Measurements from ENCODE around the gene LRRC38. TPM values are rescaled to one million over a fixed set of nuclear protein-coding genes. Genes with fewer than 3 reads are reported as not detected.

The LRRC38 gene
- total and polyA plus RNA-seq, 2 of the 8 experiments (the other 6 are each of a cell fraction or from before 2014, with no cell fraction given) = 0.17 to 0.63 TPM

Other genes with a start within 250 kb of the LRRC38 start
- gene PRAMEF8, start 228.9 kb downstream of the LRRC38 start, total RNA-seq (2021; fragmentation: NEBNext Ultra II Directional; extraction: Animal tissue kit (Norgen Biotek cat#: 25700)) = not detected in 2 replicates
- gene PRAMEF8, start 228.9 kb downstream of the LRRC38 start, polyA plus RNA-seq (2011; rRNA removed) = not detected in 2 replicates
- gene PRAMEF33, start 210.5 kb downstream of the LRRC38 start, total RNA-seq (2021; fragmentation: NEBNext Ultra II Directional; extraction: Animal tissue kit (Norgen Biotek cat#: 25700)) = not detected in 2 replicates
- gene PRAMEF33, start 210.5 kb downstream of the LRRC38 start, polyA plus RNA-seq (2011; rRNA removed) = not detected in 2 replicates
- not detected in 2 replicates for gene PRAMEF15, start 198.4 kb downstream of the LRRC38 start, total RNA-seq (2021; fragmentation: NEBNext Ultra II Directional; extraction: Animal tissue kit (Norgen Biotek cat#: 25700))
- not detected in 2 replicates for gene PRAMEF15, start 198.4 kb downstream of the LRRC38 start, polyA plus RNA-seq (2011; rRNA removed)
- gene PRAMEF14, start 166.9 kb downstream of the LRRC38 start, total RNA-seq (2021; fragmentation: NEBNext Ultra II Directional; extraction: Animal tissue kit (Norgen Biotek cat#: 25700)) = not detected in 2 replicates
- not detected in 2 replicates for gene PRAMEF14, start 166.9 kb downstream of the LRRC38 start, polyA plus RNA-seq (2011; rRNA removed)
- gene PRAMEF19, start 142.1 kb downstream of the LRRC38 start, total RNA-seq (2021; fragmentation: NEBNext Ultra II Directional; extraction: Animal tissue kit (Norgen Biotek cat#: 25700)) = not detected in 2 replicates
- not detected in 2 replicates for gene PRAMEF19, start 142.1 kb downstream of the LRRC38 start, polyA plus RNA-seq (2011; rRNA removed)
- gene PRAMEF17, start 124.4 kb downstream of the LRRC38 start, total RNA-seq (2021; fragmentation: NEBNext Ultra II Directional; extraction: Animal tissue kit (Norgen Biotek cat#: 25700)) = not detected in 2 replicates
- gene PRAMEF17, start 124.4 kb downstream of the LRRC38 start, polyA plus RNA-seq (2011; rRNA removed) = not detected in 2 replicates
- not detected in 2 replicates for gene PRAMEF20, start 103.6 kb downstream of the LRRC38 start, total RNA-seq (2021; fragmentation: NEBNext Ultra II Directional; extraction: Animal tissue kit (Norgen Biotek cat#: 25700))
- gene PRAMEF20, start 103.6 kb downstream of the LRRC38 start, polyA plus RNA-seq (2011; rRNA removed) = not detected in 2 replicates
- 169 and 182 TPM in 2 replicates for gene PDPN, start 69.8 kb upstream of the LRRC38 start, total RNA-seq (2021; fragmentation: NEBNext Ultra II Directional; extraction: Animal tissue kit (Norgen Biotek cat#: 25700))
- gene PDPN, start 69.8 kb upstream of the LRRC38 start, polyA plus RNA-seq (2011; rRNA removed) = 44.7 and 49.7 TPM in 2 replicates
- gene PRDM2, start 186.2 kb upstream of the LRRC38 start, total RNA-seq (2021; fragmentation: NEBNext Ultra II Directional; extraction: Animal tissue kit (Norgen Biotek cat#: 25700)) = 20.2 and 21.2 TPM in 2 replicates
- 5.1 and 5.8 TPM in 2 replicates for gene PRDM2, start 186.2 kb upstream of the LRRC38 start, polyA plus RNA-seq (2011; rRNA removed)